Daoy (cell line): ENCODE results near the gene POLDIP3. TPM values are rescaled to one million over a fixed set of nuclear protein-coding genes. Genes with fewer than 3 reads are reported as not detected.

Source experiments
- DNase-seq: peaks from one replicate; pipeline ENCODE4 v3.0.0-alpha.2; 2015; ENCODE audit warnings: low read depth
- total RNA-seq: library from RNA; depleted of rRNA; stranded (reverse); fragments of >200 nt; shearing (Covaris generic); gene quantifications from 2 replicates; pipeline ENCODE4 v1.2.3, GENCODE V29; 2014

The POLDIP3 gene
- total RNA-seq, 1 experiment from 2014 or later = 39.9 TPM

DNA sequence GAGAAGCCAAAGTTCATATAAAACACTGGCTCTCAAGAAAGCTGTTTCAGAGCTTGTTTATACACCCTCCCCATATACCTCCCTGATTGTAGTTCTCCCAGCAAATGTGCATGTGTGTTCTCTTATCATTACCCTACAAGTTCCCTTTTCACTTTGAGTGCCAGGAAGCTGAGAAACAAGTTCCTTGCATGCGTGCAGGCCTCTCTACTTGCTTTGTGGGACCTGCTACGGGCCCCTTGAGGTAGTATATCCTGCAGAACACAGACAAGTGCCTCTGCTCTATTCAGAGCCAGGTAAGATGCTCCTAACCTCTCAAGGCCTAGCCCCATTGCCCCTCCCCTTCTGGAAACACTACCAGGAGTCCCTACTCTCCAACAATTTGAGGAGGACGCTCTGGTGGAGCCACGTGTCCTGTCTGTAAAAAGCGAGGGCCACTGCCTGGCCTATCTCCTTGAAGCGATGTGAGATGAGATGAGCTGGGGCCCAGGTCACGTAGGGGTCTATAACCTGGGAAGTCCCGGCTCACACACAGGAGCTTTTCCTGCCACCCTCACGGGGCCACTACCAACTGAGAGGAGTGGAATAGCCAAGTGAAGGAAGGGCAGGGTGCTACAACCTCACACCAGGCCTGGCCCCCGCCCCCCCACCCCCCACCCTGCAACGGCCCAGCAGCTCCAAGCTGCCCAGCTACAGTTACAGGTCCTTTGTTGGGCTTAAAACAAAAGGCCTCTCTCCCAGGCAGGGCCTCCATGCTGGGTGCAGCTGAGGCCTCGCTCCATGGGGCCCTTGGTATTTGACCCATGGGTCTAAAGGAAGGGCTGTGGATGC lies 28.3 kb upstream of the POLDIP3 start:
- DNase-seq = no peak

DNA sequence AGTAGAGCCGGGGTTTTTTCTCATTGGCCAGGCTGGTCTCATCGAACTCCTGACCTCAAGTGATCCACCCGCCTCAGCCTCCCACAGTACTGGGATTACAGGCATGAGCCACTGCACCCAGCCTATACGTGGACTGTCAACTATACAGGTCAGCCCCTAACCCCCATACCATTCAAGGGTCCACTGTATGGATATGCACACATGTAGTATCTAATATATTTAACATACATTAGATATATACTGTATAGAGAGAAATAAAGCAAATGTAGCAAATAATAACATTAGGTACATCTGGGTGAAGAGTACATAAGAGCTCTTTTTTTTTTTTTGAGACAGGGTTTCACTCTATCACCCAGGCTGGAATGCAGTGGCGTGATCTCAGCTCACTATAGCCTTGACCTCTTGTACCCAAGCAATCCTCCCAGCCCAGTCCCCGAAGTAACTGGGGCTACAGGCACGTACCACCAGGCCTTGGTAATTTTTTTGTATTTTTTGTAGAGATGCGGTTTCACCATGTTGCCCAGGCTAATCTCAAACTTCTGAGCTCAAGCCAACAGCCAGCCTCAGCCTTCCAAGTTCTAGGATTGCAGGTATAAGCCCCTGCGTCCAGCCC lies 27.2 kb upstream of the POLDIP3 start:
- no peak for DNase-seq

DNA sequence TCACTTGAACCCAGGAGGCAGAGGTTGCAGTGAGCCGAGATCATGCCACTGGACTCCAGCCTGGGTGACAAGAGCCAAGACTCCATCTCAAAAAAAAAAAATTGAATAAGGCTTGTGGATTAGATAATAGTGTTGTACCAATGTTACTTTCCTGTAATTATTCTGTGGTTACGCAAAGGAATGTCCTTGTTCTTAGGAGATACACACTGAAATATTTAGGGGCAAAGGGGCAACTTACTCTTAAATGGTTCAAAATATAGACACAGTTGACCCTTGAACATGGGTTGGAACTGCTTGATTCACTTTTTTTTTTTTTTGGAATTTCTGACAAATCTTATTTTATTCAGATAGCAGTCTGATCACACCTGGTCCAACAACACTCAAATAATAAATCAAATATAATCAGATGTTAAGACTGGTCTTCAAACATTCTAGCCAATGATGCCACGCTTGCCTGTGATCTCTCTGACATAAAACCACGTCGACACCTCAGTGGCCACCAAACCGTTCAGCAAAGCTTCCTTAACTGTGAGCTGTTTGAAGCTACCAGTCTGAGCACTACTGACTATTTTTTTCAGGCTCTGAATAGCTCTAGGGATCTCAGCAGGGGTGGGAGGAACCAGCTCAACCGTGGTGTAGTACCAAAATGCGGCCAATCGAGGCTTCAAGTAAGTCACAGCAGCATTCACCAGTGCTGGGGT lies 25.0 kb upstream of the POLDIP3 start:
- DNase-seq = no peak

DNA sequence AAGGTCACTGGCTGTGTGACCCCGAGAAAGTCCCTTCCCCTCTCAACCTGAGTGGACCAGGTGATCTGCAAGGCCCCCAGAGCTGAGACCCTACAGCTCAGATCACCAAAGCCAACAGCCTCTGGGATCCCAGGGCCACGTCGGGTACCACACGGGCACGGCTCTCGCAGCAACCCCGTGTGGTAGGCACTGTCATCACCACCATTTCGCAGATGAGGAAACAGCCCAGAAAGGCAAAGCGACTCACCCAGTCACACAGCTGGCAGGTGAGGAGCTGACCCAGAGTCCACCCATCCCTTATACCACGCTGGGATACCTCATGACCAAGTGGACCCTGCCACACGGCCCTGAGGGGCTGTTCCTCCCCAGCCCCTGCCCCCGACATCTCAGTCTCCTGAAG lies 22.9 kb upstream of the POLDIP3 start:
- DNase-seq = no peak

DNA sequence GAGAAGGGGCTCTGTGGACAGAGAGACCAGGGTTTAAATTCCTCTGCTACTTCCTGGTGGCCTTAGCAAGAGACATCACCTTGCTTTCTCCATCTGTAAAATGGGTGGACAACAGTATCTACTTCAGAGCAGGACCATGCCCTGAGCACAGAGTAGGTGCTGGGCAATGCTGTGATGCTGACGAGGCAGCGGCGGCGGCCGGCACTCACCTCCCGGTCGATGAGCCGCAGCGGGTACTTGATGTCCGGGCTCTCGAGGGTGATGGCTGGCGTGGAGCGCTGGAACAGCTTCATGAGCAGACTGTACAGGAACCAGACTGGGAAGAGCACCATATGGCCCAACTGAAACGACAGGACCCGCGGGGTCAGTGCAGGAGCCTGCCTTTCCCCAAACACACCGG lies 21.8 kb upstream of the POLDIP3 start:
- no peak for DNase-seq

DNA sequence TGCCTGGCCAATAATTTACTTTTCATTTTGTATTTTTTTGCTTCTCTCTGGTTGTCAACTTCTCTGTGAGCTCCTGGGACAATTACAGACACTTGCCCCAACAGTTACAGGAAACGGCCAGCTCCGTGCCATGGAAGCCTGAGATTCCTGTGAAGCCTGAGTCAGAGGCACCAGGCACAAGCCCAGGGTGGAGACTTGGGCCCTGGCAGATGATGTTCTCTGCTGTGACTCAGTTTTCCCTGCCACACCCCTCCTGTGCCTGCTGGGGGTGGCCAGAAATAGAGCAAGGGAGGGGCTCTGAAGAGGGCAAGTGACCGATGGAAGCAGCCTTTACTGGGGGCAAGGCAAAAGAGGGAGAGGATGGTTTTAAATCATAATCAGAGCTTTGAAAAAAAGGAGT lies 20.8 kb upstream of the POLDIP3 start:
- DNase-seq = peak; percentile 92

DNA sequence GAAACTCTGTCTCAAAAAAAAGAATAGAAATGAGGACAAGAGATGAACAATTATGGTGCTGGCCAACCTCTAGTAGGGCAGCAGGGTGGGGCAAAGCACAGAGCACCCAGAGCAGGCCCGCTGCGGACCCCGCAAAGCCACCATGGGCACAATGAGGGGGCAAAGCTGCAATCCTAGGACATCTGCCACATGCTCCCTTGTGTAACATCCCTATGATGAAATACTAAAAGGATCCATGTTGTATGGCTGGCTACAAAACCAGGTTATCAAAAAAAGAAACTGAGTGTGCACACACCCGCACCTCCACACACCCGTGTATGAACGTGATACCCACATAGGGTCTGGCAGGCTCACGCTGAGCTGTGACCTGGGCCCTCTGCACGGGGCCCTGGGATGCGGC lies 18.3 kb upstream of the POLDIP3 start:
- DNase-seq = no peak

- DNase-seq = no peak
Observed at GRCh38 chr22:42632096-42632495, 17.4 kb upstream of the POLDIP3 start.

DNA sequence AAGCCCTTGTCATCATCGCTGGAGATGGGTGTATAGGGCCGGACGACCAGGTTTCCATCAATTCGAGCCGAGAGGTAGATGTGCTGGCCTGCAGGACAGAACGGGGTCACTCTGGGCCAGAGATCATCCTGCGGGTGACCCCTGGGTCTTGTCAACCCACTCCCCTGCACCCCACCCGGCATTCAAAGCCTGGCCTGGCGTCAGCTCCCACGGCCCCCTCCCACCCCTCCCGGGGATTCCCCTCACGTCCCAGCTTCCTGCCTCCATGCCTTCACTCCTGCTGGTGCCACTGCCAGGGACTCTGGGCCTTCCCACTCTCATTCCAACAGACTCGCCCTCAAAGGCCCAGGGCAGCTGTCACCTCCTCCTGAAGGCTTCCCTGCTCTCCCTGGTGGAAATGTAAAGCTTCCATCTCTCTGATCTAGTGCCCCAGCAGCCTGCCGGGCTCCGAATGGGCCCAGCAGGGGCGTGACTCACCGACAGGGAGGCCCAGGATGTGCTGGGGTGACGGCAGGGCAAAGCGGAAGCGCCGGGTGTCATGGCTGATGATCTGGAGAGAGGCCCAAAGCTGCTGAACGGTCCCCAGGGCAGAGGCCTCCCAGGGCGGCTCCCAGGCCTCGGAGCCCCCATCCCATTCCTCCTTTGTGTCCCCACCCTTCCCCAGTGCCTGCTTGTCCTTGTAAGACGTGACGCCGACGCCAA lies 16.4 kb upstream of the POLDIP3 start:
- DNase-seq = peak; percentile 61

DNA sequence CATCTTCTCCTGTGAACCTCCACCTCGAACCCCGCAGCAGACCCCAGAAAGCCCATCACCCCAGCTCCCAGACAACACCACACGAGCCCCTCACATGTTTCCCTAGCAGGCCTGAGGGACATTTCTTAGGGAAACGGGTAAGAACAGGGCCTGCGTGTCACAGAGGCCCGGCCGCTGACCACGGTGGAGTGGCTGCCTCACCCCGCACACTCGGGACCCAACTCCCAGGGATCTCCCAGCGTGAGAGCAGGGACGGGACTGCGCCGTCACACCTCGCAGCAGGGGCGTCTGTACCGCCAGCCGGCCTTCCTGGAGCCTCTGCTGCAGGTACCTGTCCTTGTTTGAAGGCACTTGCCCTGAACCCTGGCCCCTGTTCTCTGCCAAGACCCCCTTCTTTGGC lies 15.5 kb upstream of the POLDIP3 start:
- no peak for DNase-seq

- no peak for DNase-seq
Observed at GRCh38 chr22:42627981-42628380, 13.3 kb upstream of the POLDIP3 start.

DNA sequence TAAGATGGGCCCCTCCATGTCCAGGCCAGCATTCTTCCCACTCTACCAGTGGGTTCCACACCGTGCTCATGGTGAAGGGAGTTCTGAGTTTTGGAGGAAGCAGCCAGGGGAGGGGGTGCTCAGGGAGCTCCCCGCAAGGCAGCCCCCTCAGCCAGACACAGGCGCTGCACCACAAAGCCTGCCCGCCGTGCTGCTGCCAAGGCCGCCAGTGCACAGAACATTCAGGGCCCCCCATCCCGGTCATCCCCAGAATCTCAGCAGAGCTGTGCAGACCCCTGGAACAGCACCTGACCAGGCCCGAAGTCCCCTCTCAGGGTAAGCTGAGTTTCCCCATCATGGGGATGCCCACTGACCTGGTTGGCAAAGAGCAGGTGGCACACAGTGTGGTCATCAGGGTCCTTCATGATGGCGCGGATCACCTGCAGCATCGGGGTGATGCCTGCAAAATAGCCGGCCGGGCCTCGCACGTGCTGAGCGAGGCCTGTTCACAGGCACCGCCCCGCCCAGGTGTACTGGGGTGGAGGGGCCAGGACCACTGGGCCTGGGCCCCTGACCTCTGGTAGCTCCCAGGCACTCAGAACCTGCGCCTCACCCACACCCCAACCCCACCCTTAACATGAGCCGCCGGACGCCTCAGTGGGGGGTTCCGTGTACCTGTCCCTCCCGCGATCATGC lies 12.4 kb upstream of the POLDIP3 start:
- DNase-seq = no peak

DNA sequence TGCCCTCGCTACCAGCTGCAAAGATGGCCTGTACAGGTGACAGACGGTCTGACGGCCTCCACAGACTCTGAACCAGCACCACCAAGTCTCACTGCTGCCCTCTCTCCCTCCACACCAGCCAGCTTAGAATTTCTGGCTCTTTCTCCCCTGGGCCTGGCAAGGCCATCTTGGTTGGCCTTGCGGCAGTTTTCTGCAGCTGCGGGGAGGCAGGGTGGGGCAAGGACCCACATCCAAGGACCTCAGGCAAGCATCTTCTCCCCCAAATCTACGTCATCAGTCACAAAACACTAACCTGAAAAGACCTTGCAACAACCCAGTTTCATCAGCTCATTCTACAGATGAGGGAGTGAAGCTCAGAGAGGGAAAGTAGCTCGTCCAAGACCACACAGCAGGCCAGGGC lies 11.7 kb upstream of the POLDIP3 start:
- no peak for DNase-seq

DNA sequence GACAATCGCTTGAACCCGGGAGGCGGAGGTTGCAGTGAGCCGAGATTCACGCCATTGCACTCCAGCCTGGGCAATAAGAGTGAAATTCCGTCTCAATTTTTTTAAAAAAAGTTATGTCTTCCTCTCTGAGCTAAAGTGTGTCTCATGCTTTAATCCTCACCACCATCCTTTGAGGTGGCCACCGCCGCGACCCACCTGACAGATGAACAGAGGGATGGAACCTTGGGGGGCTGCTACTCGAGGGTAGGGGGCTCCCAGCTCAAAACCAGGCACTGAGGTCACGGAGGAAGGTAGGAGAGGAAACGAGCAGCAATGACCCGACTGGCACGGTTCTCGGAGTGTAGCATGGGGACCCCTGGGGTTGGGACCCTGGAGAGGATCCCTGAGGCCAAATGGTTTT lies 10.7 kb upstream of the POLDIP3 start:
- no peak for DNase-seq

GRCh38 chr22:42624551-42625106 lies 9.9 kb upstream of the POLDIP3 start:
- no peak for DNase-seq

DNA sequence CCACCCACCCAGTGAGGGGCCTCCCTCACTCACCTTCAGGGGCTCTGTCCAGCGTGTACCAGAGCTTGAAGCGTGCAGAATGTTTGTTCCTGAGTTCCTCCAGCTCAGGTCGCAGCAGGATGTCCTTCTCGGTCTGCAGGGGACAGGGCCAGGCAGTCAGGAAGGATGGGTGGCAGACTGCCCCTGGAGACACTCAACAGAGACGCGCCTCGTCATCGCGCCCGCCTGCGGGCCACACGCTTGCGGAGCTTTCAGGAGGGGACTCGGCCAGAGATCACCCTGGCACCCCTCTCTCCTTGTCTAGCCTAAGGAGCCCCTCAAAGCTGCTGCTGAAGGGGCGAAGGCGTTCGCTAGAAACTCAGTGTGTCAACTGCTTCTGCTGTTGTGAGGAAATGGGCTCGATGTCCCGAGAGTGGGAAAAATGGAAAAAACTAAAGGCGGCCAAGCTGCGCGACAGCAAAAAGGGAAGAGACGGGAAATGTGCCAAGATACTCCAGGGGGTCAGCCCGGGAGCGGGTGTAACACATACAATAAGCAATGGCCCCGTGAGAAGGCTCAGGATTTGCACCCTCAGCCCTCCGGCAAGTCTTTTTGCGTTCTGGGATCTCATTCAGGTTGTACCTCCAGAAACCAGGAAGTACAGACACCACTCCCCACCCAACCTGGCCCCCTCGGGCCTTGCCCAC lies 9.2 kb upstream of the POLDIP3 start:
- DNase-seq = no peak

DNA sequence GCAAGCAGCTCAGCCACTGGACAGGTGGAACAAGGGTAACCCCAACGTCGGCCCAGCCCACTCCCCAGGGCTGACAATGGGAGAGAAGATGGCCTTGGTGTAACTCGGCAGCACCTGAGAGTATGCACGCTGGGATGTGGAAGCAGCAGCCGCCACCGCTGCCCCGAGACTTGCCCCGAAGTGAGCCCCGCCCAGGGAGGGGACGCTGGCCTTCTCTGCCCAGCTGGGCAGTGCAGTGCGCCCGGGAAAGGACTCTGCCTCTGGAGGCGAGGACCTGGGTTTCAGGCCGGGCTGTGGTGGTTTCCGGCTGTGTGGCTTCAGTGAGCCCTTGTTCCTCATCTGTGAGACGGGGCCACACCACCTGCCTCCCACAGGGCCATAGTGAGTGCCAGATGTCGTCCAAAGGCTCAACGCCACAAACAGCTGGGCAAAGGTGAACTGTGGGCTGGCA lies 8.6 kb upstream of the POLDIP3 start:
- no peak for DNase-seq

DNA sequence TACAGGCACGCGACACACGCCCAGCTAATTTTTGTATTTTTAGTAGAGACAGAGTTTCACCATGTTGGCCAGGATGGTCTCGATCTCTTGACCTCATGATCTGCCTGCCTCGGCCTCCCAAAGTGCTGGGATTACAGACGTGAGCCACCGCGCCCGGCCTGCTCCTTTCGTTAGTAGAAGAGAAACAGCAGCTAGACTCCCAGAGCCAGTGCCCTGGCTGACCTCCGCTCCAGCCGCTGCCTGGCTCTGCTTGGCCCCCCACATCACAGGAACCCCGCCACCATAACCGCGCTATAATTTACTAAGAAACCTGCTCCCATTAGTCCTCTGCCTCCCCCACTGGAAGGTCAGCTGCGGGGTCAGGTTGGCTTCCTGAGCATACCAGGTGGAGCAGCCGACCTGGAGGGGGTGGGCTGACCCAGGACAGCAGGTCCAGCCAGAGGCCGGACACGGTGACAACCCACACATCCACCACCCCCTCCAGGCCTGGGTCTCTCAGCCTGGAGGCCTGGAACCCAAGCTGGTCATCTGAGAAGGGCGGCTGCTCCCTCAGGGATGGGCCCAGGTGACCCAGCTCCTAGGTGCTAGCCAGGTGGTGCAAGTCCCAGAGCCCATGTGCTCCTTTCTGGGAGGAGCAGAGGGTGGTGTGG lies 7.5 kb upstream of the POLDIP3 start:
- DNase-seq = no peak

DNA sequence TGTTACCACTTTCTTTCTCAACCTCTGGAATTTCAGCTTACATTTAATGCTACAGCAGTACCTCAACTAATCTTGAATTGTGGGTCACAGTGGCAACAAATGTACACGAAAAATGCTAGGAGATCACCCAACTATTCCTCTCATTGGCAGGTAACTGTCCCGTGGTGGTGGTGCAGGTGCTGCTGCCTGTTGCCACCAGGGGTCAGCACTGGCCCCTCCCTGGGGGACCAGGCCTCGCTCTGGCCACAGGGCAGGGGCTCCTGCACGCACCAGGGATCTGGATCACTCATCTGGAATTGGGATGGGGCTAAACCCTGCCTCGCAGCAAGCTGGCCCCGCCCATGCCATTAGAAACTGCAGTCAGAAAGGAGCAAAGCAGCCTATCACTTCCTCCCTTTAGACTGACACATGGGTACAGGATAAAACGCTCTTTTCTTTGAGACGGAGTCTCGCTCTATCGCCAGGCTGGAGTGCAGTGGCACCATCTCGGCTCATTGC lies 6.9 kb upstream of the POLDIP3 start:
- DNase-seq = peak; percentile 78

GRCh38 chr22:42620084-42620483 lies 5.4 kb upstream of the POLDIP3 start:
- DNase-seq = no peak
